Neural progenitor cell (in vitro differentiated cells): ENCODE data around the gene TMEM232. TPM values are rescaled to one million over a fixed set of nuclear protein-coding genes. Genes with fewer than 3 reads are reported as not detected.

Experiments
- DNase-seq: peaks from one replicate; pipeline ENCODE4 v3.0.0-alpha.2; 2016; ENCODE audit warnings: low spot score
- H2AFZ ChIP-seq: fragments of 200-600 bp; sonication (generic); replicated peaks from 2 replicates; pipeline ENCODE4 v1.6.1; 2016; ENCODE audit warnings: antibody characterized with exemption
- H3F3A ChIP-seq: fragments of 200-600 bp; sonication (generic); 2 replicates; pipeline ENCODE4 v1.6.1; 2016; ENCODE audit warnings: antibody characterized with exemption, low read depth
- H3K27ac ChIP-seq: fragments of 200-600 bp; sonication (generic); 2 replicates; pipeline ENCODE4 v1.5.1; 2016; ENCODE audit warnings: mild to moderate bottlenecking
- H3K27me3 ChIP-seq: fragments of 200-600 bp; sonication (generic); 2 replicates; pipeline ENCODE4 v1.6.1; 2016; ENCODE audit warnings: mild to moderate bottlenecking, moderate library complexity
- H3K36me3 ChIP-seq: fragments of 200-600 bp; sonication (generic); 2 replicates; pipeline ENCODE4 v1.5.1; 2016
- H3K4me1 ChIP-seq: fragments of 200-600 bp; sonication (generic); 2 replicates; pipeline ENCODE4 v1.6.1; 2016; ENCODE audit warnings: mixed run types
- H3K4me2 ChIP-seq: fragments of 200-600 bp; sonication (generic); 2 replicates; pipeline ENCODE4 v1.6.1; 2016
- H3K4me3 ChIP-seq: fragments of 200-600 bp; sonication (generic); 2 replicates; pipeline ENCODE4 v1.5.1; 2016
- H3K79me2 ChIP-seq: fragments of 200-600 bp; sonication (generic); 2 replicates; pipeline ENCODE4 v1.6.1; 2016; ENCODE audit warnings: low read depth
- H3K9ac ChIP-seq: fragments of 200-600 bp; sonication (generic); 2 replicates; pipeline ENCODE4 v1.6.1; 2016
- H3K9me3 ChIP-seq: fragments of 200-600 bp; sonication (generic); 2 replicates; pipeline ENCODE4 v1.5.1; 2016; ENCODE audit warnings: low read depth
- H4K20me1 ChIP-seq: fragments of 200-600 bp; sonication (generic); 2 replicates; pipeline ENCODE4 v1.6.1; 2016; ENCODE audit warnings: low read depth
- H3K27ac Mint-ChIP-seq: 3 replicates; pipeline ENCODE4 v1.8.0; 2021; ENCODE audit warnings: mixed read lengths
- H3K27me3 Mint-ChIP-seq: 2 replicates; pipeline ENCODE4 v1.8.0; 2022; ENCODE audit warnings: low read depth, mild to moderate bottlenecking, inconsistent platforms, moderate library complexity, mixed read lengths; ENCODE audit not compliant: insufficient read depth
- H3K36me3 Mint-ChIP-seq: 3 replicates; pipeline ENCODE4 v1.8.0; 2021; ENCODE audit warnings: mixed read lengths
- H3K4me1 Mint-ChIP-seq: 3 replicates; pipeline ENCODE4 v1.8.0; 2021; ENCODE audit warnings: mixed read lengths
- H3K4me3 Mint-ChIP-seq: 3 replicates; pipeline ENCODE4 v1.8.0; 2021; ENCODE audit warnings: mild to moderate bottlenecking, moderate library complexity, mixed read lengths
- H3K9me3 Mint-ChIP-seq: 3 replicates; pipeline ENCODE4 v1.8.0; 2020; ENCODE audit warnings: mixed read lengths
- CTCF ChIP-seq: fragments of 200-600 bp; sonication (generic); IDR thresholded peaks from 2 replicates; pipeline ENCODE4 v1.5.1; 2017; ENCODE audit warnings: antibody characterized with exemption, mild to moderate bottlenecking
- EZH2 ChIP-seq: fragments of 200-600 bp; sonication (generic); IDR thresholded peaks from 2 replicates; pipeline ENCODE4 v1.6.1; 2017; ENCODE audit warnings: antibody characterized with exemption, mild to moderate bottlenecking, moderate library complexity
- EZH2phosphoT487 ChIP-seq: fragments of 200-600 bp; sonication (generic); IDR thresholded peaks from 2 replicates; pipeline ENCODE4 v1.6.1; 2017; ENCODE audit warnings: antibody characterized with exemption
- total RNA-seq: library from RNA; depleted of rRNA; stranded (reverse); fragments of >200 nt; gene quantifications from 2 replicates; pipeline ENCODE4 v1.2.3, GENCODE V29; 2015; ENCODE audit warnings: low replicate concordance

The TMEM232 gene
- total RNA-seq, 1 donor from 2014 or later, result 5.2 TPM

- Histone ChIP-seq H3K4me2 (no peak overlapping the region), H3K27ac (no peak overlapping the region), H4K20me1 (no peaks in the 10 kb centered on the region), H2AFZ (no peak overlapping the region), H3K4me1 (no peaks in the 10 kb centered on the region), H3K4me3 (no peak overlapping the region), H3K9ac (no peak overlapping the region), H3K36me3 (no peaks in the 10 kb centered on the region), H3K9me3 (no peaks in the 10 kb centered on the region), H3K27me3 (no peaks in the 10 kb centered on the region), H3K79me2 (no peaks in the 10 kb centered on the region), H3F3A (no peaks in the 10 kb centered on the region)
- H3K36me3 Mint-ChIP-seq, result no peaks in the 10 kb centered on the region
- H3K4me3 Mint-ChIP-seq, result no peak overlapping the region
- DNase-seq, result no peak
- no peaks in the 10 kb centered on the region for H3K4me1 Mint-ChIP-seq
- no peaks in the 10 kb centered on the region for H3K9me3 Mint-ChIP-seq
- no peaks in the 10 kb centered on the region for H3K27me3 Mint-ChIP-seq
- no peak for TF ChIP-seq CTCF
- no peak for TF ChIP-seq EZH2phosphoT487
- TF ChIP-seq EZH2, result no peak
- H3K27ac Mint-ChIP-seq, result no peak overlapping the region
Measured at GRCh38 chr5:110562191-110562590, 164.3 kb downstream of the TMEM232 start.

GRCh38 chr5:110561510-110561909 is 165.0 kb downstream of the TMEM232 start:
- no peak overlapping the region for H3K4me3 Mint-ChIP-seq
- H3K27me3 ChIP-seq, result no peaks in the 10 kb centered on the region
- H3K4me2 ChIP-seq, result no peak overlapping the region
- H3K4me3 ChIP-seq, result no peak overlapping the region
- H3K9me3 ChIP-seq, result no peaks in the 10 kb centered on the region
- no peaks in the 10 kb centered on the region for H4K20me1 ChIP-seq
- DNase-seq, result no peak
- no peaks in the 10 kb centered on the region for H3K36me3 Mint-ChIP-seq
- no peaks in the 10 kb centered on the region for H3K27me3 Mint-ChIP-seq
- no peak overlapping the region for H2AFZ ChIP-seq
- no peaks in the 10 kb centered on the region for H3K9me3 Mint-ChIP-seq
- no peaks in the 10 kb centered on the region for H3K79me2 ChIP-seq
- H3K36me3 ChIP-seq, result no peaks in the 10 kb centered on the region
- no peak overlapping the region for H3K27ac ChIP-seq
- no peaks in the 10 kb centered on the region for H3K4me1 Mint-ChIP-seq
- no peak overlapping the region for H3K27ac Mint-ChIP-seq
- H3K4me1 ChIP-seq, result no peaks in the 10 kb centered on the region
- no peak overlapping the region for H3K9ac ChIP-seq
- no peaks in the 10 kb centered on the region for H3F3A ChIP-seq
- TF ChIP-seq EZH2, result no peak
- no peak for TF ChIP-seq EZH2phosphoT487
- TF ChIP-seq CTCF, result no peak

GRCh38 chr5:110549301-110549700 is 177.2 kb downstream of the TMEM232 start:
- H3K4me3 ChIP-seq, result no peak overlapping the region
- H3K27me3 ChIP-seq, result no peaks in the 10 kb centered on the region
- Mint-ChIP-seq H3K4me3 (no peak overlapping the region), H3K36me3 (no peaks in the 10 kb centered on the region), H3K4me1 (no peaks in the 10 kb centered on the region), H3K27me3 (no peaks in the 10 kb centered on the region), H3K27ac (no peak overlapping the region), H3K9me3 (peaks cover 4% of the 10 kb centered on the region)
- TF ChIP-seq EZH2, result no peak
- TF ChIP-seq CTCF, result no peak
- TF ChIP-seq EZH2phosphoT487, result no peak
- no peak overlapping the region for H2AFZ ChIP-seq
- no peaks in the 10 kb centered on the region for H3F3A ChIP-seq
- no peaks in the 10 kb centered on the region for H3K9me3 ChIP-seq
- no peak overlapping the region for H3K27ac ChIP-seq
- DNase-seq, result no peak
- H3K9ac ChIP-seq, result no peak overlapping the region
- H3K4me1 ChIP-seq, result no peaks in the 10 kb centered on the region
- no peaks in the 10 kb centered on the region for H3K79me2 ChIP-seq
- H4K20me1 ChIP-seq, result no peaks in the 10 kb centered on the region
- H3K36me3 ChIP-seq, result no peaks in the 10 kb centered on the region
- no peak overlapping the region for H3K4me2 ChIP-seq

GRCh38 chr5:110548171-110548570 is 178.3 kb downstream of the TMEM232 start:
- Histone ChIP-seq H4K20me1 (no peaks in the 10 kb centered on the region), H3K4me1 (no peaks in the 10 kb centered on the region), H3K36me3 (no peaks in the 10 kb centered on the region), H3K27ac (no peak overlapping the region), H3F3A (no peaks in the 10 kb centered on the region), H3K9ac (no peak overlapping the region), H3K27me3 (no peaks in the 10 kb centered on the region), H2AFZ (no peak overlapping the region), H3K9me3 (no peaks in the 10 kb centered on the region), H3K4me3 (no peak overlapping the region), H3K4me2 (no peak overlapping the region), H3K79me2 (no peaks in the 10 kb centered on the region)
- no peak overlapping the region for H3K27ac Mint-ChIP-seq
- no peaks in the 10 kb centered on the region for H3K27me3 Mint-ChIP-seq
- H3K4me3 Mint-ChIP-seq, result no peak overlapping the region
- H3K9me3 Mint-ChIP-seq, result no peaks in the 10 kb centered on the region
- H3K4me1 Mint-ChIP-seq, result no peaks in the 10 kb centered on the region
- no peak for TF ChIP-seq EZH2phosphoT487
- no peak for TF ChIP-seq EZH2
- TF ChIP-seq CTCF, result no peak
- no peak for DNase-seq
- no peaks in the 10 kb centered on the region for H3K36me3 Mint-ChIP-seq
